Keratinocyte (primary cell): ENCODE measurements around the gene ANKFY1. TPM values are rescaled to one million over a fixed set of nuclear protein-coding genes. Genes with fewer than 3 reads are reported as not detected.

ENCODE experiments used
- DNase-seq: peaks from one replicate; pipeline ENCODE4 v3.0.0-alpha.2; 2011; ENCODE audit warnings: low read depth, missing footprints, low spot score
- FAIRE-seq: peaks from 2 replicates; lab custom pipeline; 2011; peaks lifted over from hg19 to GRCh38; lab: Jason Lieb, UNC
- H2AFZ ChIP-seq: 2 replicates; pipeline ENCODE4 v1.6.0; 2012; ENCODE audit warnings: low read length, control low read depth, inconsistent platforms; ENCODE audit not compliant: control insufficient read depth
- H3K27ac ChIP-seq: 2 replicates; pipeline ENCODE4 v1.5.1; 2011; ENCODE audit warnings: low read length; ENCODE audit not compliant: control insufficient read depth, insufficient read depth
- H3K27me3 ChIP-seq: 3 replicates; pipeline ENCODE4 v1.6.0; 2011; ENCODE audit warnings: low read length; ENCODE audit not compliant: control insufficient read depth, insufficient read depth; ENCODE audit errors: extremely low read depth
- H3K36me3 ChIP-seq, 2 experiments: 2 replicates in 1 of 2; 3 replicates in 1 of 2; pipeline ENCODE4 v1.5.1; 2011; ENCODE audit warnings: low read length in 2 of 2, mild to moderate bottlenecking in 1 of 2; ENCODE audit not compliant: control insufficient read depth in 2 of 2, insufficient read depth in 2 of 2; ENCODE audit errors: extremely low read depth in 1 of 2
- H3K4me1 ChIP-seq: 3 replicates; pipeline ENCODE4 v1.5.1; 2011; ENCODE audit warnings: low read length; ENCODE audit not compliant: control insufficient read depth, insufficient read depth; ENCODE audit errors: extremely low read depth
- H3K4me2 ChIP-seq: 3 replicates; pipeline ENCODE4 v1.6.0; 2011; ENCODE audit warnings: low read depth, low read length; ENCODE audit not compliant: control insufficient read depth, insufficient read depth; ENCODE audit errors: extremely low read depth
- H3K4me3 ChIP-seq, 3 experiments: fragments of 200-600 bp in 1 of 3; sonication (generic) in 1 of 3; 2 replicates in 2 of 3; 3 replicates in 1 of 3; pipeline ENCODE4 v1.5.1; 2011 to 2016; ENCODE audit warnings: low read length in 3 of 3, mild to moderate bottlenecking in 3 of 3, control low read depth in 2 of 3, inconsistent platforms in 1 of 3, low read depth in 1 of 3, mixed read lengths in 1 of 3, mixed run types in 1 of 3, moderate library complexity in 1 of 3; ENCODE audit not compliant: control insufficient read depth in 2 of 3, insufficient read depth in 2 of 3; ENCODE audit errors: extremely low read depth in 1 of 3
- H3K79me2 ChIP-seq: 2 replicates; pipeline ENCODE4 v1.6.0; 2012; ENCODE audit warnings: low read length; ENCODE audit not compliant: control insufficient read depth, insufficient read depth
- H3K9ac ChIP-seq: 3 replicates; pipeline ENCODE4 v1.6.0; 2011; ENCODE audit warnings: low read length; ENCODE audit not compliant: control insufficient read depth, insufficient read depth; ENCODE audit errors: extremely low read depth
- H3K9me1 ChIP-seq: 3 replicates; pipeline ENCODE4 v1.6.0; 2011; ENCODE audit warnings: low read length; ENCODE audit not compliant: control insufficient read depth, insufficient read depth; ENCODE audit errors: extremely low read depth
- H3K9me3 ChIP-seq: 2 replicates; pipeline ENCODE4 v1.5.1; 2012; ENCODE audit warnings: low read depth, low read length; ENCODE audit not compliant: control insufficient read depth
- H4K20me1 ChIP-seq: 3 replicates; pipeline ENCODE4 v1.6.0; 2011; ENCODE audit warnings: low read length; ENCODE audit not compliant: control insufficient read depth, insufficient read depth; ENCODE audit errors: extremely low read depth
- EZH2 ChIP-seq: IDR thresholded peaks from one replicate; pipeline ENCODE4 v1.6.1; 2012; ENCODE audit warnings: inconsistent platforms, mild to moderate bottlenecking, low read length, moderate library complexity
- dilution Hi-C: fragments of 300-500 bp; cut with MboI; formaldehyde crosslinking; loops from one replicate; pipeline ENCODE4 v1.7.0; 2020; ENCODE audit warnings: low sequenced_read_pairs; ENCODE audit not compliant: extremely low pct_ligation_motif_present
- polyA plus RNA-seq, 5 experiments: library from polyadenylated mRNA; depleted of rRNA in 3 of 5; stranded (reverse) in 3 of 5; stranded (forward) in 1 of 5; unstranded in 1 of 5; fragments of >200 nt; gene quantifications; 1 replicate in 1 of 5; 2 replicates in 3 of 5; 3 replicates in 1 of 5; pipeline versions ENCODE4 v1.2.1 to v1.2.3, GENCODE V29; 2011 to 2012; ENCODE audit warnings: missing spikeins in 2 of 5, low read depth in 1 of 5, low replicate concordance in 1 of 5
- TF ChIP-seq, protein P1 (sequence below), 3 experiments: IDR thresholded peaks in 1 of 3; conservative IDR thresholded peaks in 1 of 3; optimal IDR thresholded peaks in 1 of 3; 2 replicates in 2 of 3; 3 replicates in 1 of 3; pipeline versions ENCODE3 to v1.5.1; 2011; ENCODE audit warnings: low read length in 3 of 3, mild to moderate bottlenecking in 3 of 3, moderate library complexity in 2 of 3, control low read depth in 1 of 3, inconsistent platforms in 1 of 3; ENCODE audit not compliant: insufficient read depth in 2 of 3; ENCODE audit errors: extremely low read depth in 1 of 3

Gene ANKFY1
- polyA plus RNA-seq, 1 donor (not counting 4 experiments of a cell fraction or from before 2014, with no cell fraction given), result 27.0 TPM

DNA sequence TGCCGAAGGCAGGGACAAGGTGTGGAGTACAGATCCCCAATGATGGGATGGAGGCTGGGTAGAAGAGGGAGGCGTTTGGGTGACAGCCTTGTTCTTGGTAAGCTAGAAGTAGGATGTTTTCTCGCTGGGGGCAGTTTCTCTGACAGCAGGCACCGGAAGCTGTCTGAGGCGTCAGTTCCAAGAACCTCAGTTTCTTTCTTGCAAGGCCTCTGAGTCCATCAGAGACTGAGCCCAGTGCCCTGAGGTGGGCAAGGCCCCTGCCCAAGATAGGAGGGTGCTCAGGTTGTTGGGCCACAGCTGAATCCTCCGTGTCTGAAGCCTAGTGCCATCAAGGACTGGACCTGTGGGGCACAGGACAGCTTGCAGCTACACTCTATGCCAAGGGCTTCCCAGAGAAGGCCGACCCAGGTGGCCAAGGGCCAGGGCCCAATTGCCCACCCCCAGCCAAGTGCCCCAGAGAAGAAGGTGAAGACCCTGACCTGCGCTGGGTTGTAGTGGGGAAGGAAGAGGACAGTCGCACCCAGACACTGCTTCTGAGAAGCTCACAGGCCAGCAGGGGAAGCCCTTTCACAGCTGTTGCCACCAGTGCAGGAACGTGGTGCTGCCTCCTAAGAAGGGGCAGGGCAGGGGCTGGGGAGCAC lies 107.7 kb downstream of the ANKFY1 start:
- Histone ChIP-seq H3K9me3 (no peaks in the 10 kb centered on the region), H3K4me1 (peaks cover 15% of the 10 kb centered on the region), H3K4me2 (no peak overlapping the region), H3K9me1 (peaks cover 2% of the 10 kb centered on the region), H3K27ac (no peak overlapping the region), H2AFZ (no peak overlapping the region), H3K27me3 (no peaks in the 10 kb centered on the region), H3K4me3 (no peak overlapping the region), H3K79me2 (no peaks in the 10 kb centered on the region), H3K9ac (no peak overlapping the region), H4K20me1 (no peaks in the 10 kb centered on the region), H3K36me3 (peaks cover 0 to 10% of the 10 kb centered on the region in 2 experiments)
- TF ChIP-seq, protein P1, sequence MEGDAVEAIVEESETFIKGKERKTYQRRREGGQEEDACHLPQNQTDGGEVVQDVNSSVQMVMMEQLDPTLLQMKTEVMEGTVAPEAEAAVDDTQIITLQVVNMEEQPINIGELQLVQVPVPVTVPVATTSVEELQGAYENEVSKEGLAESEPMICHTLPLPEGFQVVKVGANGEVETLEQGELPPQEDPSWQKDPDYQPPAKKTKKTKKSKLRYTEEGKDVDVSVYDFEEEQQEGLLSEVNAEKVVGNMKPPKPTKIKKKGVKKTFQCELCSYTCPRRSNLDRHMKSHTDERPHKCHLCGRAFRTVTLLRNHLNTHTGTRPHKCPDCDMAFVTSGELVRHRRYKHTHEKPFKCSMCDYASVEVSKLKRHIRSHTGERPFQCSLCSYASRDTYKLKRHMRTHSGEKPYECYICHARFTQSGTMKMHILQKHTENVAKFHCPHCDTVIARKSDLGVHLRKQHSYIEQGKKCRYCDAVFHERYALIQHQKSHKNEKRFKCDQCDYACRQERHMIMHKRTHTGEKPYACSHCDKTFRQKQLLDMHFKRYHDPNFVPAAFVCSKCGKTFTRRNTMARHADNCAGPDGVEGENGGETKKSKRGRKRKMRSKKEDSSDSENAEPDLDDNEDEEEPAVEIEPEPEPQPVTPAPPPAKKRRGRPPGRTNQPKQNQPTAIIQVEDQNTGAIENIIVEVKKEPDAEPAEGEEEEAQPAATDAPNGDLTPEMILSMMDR (optimal IDR thresholded peaks at IDR 0.05 in 1 of 3, IDR thresholded peaks at IDR 0.05 in 1 of 3, conservative IDR thresholded peaks at IDR 0.05 in 1 of 3; ENCODE audit: extremely low read depth in 1 of 3, insufficient read depth in 2 of 3, low read length in 3 of 3), result peak in 1 of 3 experiments; percentile 13
- no peak for TF ChIP-seq EZH2
- dilution Hi-C loops, result no loop called here
- FAIRE-seq, result no peak
- no peak for DNase-seq

DNA sequence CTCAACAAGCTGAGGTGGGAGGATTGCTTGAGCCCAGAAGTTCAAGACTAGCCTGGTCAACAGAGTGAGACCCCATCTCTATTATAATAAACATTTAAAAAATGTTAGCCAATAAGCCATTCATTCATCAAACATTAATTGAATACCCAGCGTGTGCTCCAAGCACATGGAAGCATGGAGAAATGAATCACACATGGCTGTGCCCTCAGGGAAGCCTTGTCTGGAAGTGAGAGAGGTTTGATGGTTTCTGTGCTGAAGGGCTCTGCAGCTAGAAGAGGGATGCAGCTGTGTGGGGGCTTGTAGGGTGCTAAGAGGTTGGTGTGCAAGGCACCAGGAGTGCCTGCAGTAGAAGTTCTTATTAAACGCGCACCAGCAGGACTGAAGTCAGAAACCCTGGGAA lies 109.6 kb downstream of the ANKFY1 start:
- FAIRE-seq (peak; percentile 5), DNase-seq (no peak)
- no peaks in the 10 kb centered on the region for H3K27me3 ChIP-seq
- H3K9me3 ChIP-seq, result no peaks in the 10 kb centered on the region
- H3K4me1 ChIP-seq, result peaks cover 4% of the 10 kb centered on the region
- H3K27ac ChIP-seq, result no peak overlapping the region
- H3K9me1 ChIP-seq, result no peaks in the 10 kb centered on the region
- H3K9ac ChIP-seq, result no peak overlapping the region
- peaks cover 0 to 11% of the 10 kb centered on the region in 2 experiments for H3K36me3 ChIP-seq
- H2AFZ ChIP-seq, result no peak overlapping the region
- no peaks in the 10 kb centered on the region for H3K79me2 ChIP-seq
- dilution Hi-C loops, result no loop called here
- H3K4me2 ChIP-seq, result no peak overlapping the region
- no peak overlapping the region for H3K4me3 ChIP-seq
- TF ChIP-seq EZH2, result no peak
- TF ChIP-seq, protein P1 (optimal IDR thresholded peaks at IDR 0.05 in 1 of 3, IDR thresholded peaks at IDR 0.05 in 1 of 3, conservative IDR thresholded peaks at IDR 0.05 in 1 of 3; ENCODE audit: extremely low read depth in 1 of 3, insufficient read depth in 2 of 3, low read length in 3 of 3), result no peak
- H4K20me1 ChIP-seq, result no peaks in the 10 kb centered on the region
